ENCODE results near the gene TSPAN5.

TSPAN5 gene

DNA sequence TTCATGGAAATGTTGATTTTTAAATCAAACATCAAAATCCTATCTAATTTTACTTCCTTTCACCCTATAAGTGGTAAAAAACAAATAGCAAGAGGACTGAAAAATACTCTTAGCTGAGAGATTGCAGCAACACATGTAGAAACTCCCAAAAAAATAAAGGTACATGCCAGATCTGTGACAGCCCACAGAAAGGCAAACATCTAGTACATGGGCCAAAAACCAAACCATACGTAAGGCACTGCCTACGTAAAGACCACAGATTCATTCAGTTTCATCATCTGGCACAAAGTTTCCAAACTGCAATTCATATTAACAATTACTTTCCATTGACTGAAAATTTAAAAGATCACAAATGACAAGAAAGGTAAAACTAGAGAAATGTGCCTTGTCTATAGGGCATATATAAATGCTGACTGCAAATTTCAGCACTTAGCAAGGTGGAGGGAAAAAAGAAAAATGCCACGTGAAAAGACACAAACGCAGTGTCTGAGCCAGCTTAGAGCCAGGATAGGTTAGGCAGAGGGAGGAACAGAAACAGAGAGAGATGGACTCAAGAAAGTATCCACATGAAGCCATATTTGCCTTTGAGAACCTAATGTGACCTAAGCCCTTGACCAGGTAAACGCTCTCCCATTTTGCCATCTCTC is 88.1 kb downstream of the TSPAN5 start:
- no peak for DNase-seq
- intact Hi-C loops (cut with DNase I) = no loop called here

DNA sequence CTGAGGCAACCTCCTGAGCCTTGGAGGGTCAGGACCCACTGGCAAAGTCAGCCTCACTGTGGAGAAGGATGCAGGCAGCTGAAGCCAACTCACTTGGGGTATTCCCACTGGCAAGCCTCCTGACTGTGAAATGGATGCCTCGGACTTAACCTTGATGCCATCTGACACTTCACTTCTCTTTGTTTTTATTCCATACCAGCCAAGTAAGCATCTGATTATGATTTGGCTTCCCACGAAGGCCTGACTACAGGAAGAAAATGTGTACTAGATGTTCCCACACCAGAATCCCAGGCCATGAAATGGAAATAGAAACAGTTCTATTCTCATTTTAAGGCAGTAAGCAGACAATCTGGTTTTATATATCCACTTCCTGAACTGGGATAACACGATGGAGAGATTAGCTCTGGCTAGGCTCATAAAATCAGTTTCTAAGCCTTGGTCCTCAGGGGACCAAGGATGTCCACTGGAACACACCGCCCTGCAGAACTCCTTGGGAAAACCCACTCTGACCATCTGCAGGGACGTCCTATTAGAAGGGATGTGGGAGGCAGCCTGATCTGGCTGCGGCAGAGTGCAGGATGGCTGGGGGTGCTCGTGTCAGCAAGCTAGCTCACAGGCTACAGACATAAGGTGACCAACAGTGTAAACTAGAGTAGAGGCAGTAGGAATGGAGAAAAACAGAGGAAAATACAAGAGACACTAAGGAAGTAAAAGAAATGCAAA is 89.3 kb downstream of the TSPAN5 start:
- DNase-seq = no peak
- intact Hi-C loops (cut with DNase I) = loop anchor here (5.0 kb wide), 1 partner anchor 102 kb away; no protein-coding TSS in a partner anchor

DNA sequence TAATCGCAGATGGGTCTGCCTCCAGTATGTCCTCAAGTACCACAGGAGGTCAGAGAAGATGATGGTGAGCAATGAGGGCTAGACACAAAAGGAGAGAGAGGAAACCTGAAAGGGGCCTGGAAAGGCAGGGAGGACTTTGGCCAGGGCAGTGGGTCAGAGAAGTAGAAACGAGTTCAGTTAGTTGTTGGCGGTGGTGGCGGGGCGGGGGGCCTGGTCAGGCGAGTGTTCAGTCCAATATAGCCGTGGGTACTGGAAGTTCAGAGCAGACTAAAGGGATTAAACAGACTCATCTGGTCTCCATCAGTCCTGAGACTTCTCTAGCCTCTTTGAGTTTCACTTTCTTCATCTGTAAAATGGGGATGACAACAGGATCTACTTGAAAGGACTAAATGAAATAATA is 90.8 kb downstream of the TSPAN5 start:
- intact Hi-C loops (cut with DNase I) = loop anchor here (5.0 kb wide), 1 partner anchor 100 kb away; no protein-coding TSS in a partner anchor
- DNase-seq = no peak

DNA sequence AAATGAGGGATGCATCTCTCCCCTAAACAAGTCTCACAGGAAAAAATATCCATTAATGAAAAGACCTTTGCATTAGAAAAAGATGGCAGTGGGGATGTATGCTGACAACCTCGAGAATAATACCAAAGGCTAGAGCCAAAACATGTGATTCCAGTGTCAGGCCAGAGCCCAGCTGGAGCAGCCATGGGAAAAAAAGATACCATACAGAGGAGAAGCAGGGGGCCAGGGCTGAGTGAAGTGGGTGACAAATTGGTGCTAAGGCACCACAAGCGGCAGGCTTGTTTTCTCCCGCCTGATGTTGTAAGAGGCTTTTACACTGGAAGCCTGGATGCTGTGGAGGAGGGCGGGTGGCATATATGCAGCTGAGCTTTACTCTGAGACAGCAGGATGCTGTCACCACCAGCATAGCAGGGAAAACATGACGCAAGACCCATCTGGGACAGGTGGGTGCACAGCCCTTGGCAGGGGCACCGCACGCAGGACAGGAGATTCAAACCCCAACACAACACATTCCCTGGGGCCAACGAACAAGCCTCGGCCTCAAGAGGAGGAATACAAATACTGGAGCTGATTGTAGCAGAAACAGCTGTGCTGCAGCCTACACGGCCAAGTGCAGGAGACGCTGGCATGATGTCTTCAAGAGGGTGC is 91.9 kb downstream of the TSPAN5 start:
- DNase-seq = peak; percentile 45 to 91 (median 76)
- intact Hi-C loops (cut with DNase I) = loop anchor here (5.0 kb wide), 1 partner anchor 99 kb away; no protein-coding TSS in a partner anchor

DNA sequence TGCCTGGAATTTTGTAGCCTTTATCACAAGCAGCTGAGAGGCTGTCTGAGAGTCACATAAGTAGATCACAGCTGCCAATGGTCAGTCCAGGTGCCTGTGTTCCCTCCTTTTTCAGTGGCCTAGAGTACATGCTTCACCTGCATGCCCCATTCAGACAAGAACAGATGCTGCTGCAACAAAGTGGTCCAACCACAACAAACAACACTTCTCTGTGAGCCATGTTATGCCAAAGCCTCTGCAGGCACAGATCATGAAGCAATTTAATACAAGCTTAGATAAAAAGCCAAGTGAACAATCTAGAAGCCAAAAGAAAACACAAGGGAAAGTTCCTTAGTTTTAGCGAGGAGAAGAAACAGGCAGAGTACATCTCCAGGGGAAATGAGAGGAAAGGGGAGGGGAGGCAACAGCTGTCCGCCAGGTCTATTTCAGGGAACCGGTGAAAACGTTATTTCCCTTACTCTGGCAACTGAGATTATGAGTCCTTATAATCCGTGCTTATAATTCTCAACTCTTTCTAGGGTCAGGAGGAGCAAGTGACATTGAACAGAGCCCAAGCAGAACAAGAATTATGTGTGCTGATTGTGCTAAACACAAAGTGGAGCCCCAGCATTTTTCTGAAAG is 92.6 kb downstream of the TSPAN5 start:
- DNase-seq = peak in 6 of 42 donors; percentile 16 to 49 (median 38)
- intact Hi-C loops (cut with DNase I) = loop anchor here (5.0 kb wide), 1 partner anchor 98 kb away; no protein-coding TSS in a partner anchor

DNA sequence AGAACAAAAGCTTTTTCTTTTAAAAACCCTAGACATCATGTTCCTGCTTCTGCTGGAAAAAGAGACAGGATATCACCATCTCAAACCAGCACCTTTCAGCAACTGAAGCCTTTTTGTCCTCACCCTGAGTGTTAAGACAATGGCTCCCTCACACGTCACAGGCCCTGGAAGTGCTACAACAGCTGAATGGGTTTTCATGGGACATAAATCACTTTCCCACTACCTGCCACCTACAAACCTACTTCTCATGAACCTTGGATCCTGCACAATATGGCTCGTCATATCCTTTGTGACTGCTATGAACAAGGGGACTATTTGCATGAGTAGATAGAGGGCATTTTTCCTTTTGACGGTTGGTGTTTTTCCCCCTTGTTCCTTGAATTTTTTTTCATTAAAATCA is 93.6 kb downstream of the TSPAN5 start:
- intact Hi-C loops (cut with DNase I) = loop anchor here (5.0 kb wide), 1 partner anchor 98 kb away; no protein-coding TSS in a partner anchor

DNA sequence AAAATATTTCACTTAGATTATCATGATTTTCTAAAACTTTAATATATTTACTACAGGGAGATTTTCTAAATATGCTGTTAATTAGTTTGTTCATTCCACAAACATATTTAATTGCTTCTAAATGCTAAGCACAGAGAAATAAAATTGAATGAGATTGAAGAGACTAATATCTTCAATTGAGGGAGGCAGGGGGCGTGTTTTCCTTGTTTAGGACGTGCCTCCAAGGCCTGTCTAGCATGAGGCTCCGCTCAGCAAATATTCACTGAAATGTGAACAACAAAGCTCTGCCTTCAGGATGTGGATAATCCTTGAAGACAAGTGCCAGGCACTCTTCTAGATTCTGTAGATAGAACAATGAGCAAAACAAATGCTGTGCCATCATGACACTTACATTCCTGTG is 98.1 kb downstream of the TSPAN5 start:
- intact Hi-C loops (cut with DNase I) = no loop called here

More for the DNA sequence above, 93.6 kb downstream of the TSPAN5 start:
- peak in 11 of 42 donors; percentile 28 to 75 (median 42) for DNase-seq

DNA sequence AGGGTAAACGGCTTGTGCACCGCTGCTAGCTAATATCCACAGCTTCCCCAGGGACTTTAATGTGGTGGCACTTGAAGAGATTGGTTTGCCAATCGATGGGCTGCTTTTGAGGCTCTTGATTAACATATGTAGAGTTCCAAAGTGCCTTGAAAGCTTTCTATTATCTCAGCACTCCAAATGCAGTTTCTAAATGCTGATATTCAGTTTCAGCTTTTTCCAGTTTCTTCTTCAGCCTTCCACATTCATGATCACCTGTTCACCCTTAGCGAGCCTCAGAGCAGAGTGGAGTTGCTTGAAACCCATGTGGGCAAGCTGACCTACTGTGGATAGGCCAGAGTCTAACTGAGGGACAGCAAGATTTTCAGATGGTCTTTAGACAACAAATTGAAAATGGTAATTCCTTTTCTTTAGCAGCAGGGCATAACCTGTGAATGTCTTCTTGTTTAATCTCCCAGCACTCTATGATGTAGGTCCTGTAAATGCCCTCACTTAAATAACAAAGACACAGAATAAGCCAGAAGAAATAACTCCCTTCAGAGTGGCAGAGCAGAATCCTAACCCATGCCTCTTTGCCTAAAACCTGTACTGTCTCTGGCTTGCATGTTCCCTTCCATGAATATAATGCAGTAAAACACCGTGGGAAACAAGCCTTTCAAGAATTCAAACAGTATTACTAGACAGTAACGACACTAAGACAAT is 99.8 kb downstream of the TSPAN5 start:
- intact Hi-C loops (cut with DNase I) = no loop called here
- no peak for DNase-seq

More for the DNA sequence above, 98.1 kb downstream of the TSPAN5 start:
- no peak for DNase-seq

DNA sequence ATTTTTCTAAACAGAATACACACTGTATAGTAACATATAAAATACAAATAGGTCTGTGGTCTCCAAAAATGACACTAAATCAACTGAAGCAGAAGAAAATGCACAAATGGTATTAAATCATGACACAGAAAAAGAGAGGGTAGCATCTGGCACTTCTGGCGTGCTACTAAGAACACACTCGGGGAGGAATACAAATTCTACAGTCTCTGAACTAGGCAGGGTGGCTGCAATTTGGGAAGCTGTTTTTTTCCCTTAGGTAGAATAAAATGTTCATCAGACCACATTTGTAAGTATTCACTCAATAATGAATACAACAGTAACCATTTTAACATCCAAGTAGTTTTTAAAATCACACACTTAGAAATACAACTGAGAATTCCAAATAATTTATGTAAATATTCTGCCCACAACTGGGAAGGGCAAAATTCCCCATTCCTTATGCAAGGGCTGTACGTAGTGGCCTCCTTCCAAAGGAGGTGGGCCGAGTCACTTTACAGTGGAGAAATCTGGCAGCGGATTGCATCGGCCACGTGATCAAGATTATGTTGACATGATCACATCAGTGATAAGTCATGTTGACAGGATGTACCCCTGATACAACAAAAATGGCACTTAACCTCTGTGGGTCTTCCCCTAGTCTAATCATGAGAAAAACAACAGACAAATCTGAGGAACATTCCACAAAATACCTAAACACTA is 101.1 kb downstream of the TSPAN5 start:
- intact Hi-C loops (cut with DNase I) = no loop called here

DNA sequence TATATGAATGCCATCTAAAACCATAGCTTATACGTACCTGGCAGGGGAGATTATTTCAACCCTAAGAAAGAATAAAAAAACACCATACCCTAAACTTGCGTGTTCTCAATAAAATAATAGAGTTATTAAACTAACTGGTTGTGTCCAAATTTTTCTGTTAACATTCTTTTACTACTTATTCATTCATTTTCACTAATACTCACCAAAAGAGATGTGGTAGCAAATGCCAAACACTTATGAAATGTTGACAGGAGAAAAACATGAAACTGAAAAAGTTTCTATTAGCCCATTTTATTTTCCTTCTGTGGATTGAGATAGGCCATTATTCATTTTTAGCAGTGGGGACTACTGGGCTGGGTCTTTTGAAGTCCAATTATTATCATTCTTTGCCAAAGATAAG is 102.0 kb downstream of the TSPAN5 start:
- intact Hi-C loops (cut with DNase I) = no loop called here
- DNase-seq = no peak

More for the DNA sequence above, 101.1 kb downstream of the TSPAN5 start:
- DNase-seq = peak in 1 of 42 donors; percentile 51

DNA sequence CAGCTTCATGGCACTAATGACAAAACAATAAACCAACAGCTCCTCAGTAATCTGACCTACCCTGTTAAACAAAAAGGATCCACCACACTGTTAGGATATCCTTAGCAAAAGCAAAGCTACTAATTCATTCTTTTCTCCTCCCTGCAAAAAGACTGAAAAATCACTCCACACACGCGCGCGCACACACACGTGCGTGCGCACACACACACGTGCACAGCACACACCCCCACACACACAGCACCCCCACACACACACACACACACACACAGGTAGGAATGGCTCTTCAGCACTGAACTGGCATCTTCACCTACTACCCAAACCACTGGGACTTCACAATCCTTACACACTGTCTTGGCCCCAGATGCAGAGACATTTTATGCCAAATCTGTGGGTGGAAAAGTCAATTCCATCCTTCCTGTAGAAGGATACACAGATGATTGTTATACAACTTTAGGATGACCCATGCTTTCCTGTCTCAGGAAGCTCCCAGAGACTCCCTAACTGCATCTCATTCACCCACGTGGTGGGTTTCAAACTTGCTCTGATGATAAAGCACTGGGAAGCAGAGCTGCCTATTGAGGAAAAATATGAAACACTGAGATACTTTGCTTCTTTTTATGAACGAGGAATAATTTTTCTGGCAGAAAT is 102.5 kb downstream of the TSPAN5 start:
- DNase-seq = no peak
- intact Hi-C loops (cut with DNase I) = no loop called here

DNA sequence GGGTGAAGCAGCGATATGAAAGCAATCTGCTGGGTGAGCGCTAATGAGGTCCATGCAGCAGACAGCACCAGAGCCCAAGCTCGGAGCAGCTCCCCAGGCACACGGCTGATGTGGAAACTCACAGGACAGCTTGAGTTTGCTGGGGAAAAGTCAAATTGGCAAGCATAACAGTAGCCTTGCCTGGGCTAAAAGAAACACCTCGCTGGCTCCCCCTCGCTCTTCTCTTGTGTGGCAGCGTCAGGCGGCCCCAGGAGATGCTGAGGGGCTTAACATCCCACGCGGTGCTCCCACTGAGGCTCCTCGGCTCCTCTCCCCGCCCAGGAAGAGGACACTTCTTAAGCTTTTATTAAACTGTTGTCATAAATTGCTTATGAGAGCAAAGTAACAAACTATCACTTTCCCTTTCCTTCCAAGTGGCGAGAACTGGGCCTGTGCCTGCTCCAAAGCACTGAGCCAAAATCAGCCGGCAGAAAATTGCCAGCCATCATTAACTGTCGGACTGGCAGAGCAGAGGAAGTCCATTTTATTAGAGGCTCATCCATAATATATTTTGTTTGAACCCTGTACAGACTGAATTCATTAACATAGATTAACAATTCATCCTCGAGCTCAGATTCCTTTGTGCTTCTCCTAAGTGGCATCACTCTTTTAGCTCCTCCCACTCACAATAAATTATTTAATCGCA is 111.4 kb downstream of the TSPAN5 start:
- DNase-seq = peak in 26 of 42 donors; percentile 14 to 75 (median 40)
- intact Hi-C loops (cut with DNase I) = no loop called here

DNA sequence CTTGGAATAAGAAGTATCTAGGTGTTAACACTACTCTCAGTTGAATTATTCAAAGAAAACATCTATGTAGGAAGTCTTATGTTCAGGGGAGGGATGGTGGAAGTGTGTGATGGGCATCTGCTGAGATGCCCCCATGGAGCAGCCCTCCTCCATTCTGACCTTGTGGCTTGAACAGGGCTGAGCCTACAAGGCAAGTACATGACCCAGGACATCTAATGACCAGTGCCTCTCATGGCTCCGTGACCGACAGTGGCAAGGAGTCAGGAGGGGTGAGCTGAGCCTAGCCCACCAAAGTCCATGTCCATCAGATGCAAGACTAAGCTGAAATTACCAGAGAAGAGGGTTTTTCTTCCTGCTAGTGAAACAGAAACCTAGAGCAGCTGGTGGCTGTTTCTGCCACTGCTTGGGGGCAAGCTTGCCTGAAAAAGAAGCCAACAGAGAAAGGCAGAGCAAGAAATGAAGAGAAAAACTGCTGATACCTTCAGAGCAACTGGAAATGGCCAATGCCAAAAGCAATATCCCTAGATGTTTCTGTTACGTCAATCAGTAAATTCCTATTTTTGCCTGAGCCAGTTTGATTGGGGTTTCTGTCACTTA is 113.5 kb downstream of the TSPAN5 start:
- no peak for DNase-seq
- intact Hi-C loops (cut with DNase I) = no loop called here

DNA sequence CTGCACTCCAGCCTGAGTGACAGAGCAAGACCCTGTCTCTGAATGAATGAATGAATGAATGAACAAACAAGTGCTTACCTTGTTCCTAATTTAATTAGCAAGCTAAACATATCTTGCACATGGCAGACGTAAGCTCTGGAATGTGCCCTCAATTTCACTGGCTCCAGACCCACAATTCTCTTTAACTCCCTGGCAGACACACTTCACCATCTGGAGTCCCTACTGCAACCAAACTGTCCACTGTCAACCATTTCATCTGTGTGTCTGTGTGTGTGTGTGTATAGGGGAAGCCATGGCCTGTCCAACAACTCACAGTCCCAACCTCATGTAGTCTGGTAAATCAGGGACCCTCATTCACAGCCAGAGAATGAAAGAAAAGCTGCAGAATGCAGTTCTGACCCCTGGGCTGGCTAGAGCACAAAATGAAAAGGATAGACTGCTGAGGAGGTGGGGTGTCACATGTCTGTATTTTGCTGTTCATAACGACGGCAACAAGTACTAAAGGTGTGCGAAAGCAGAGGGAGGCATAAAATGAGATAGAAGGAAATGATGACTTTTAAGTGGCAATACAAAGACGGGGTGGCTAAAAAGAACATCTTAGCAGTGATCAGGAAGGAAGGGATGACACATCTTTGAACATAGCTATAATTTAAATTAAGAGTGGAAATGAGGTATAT is 114.1 kb downstream of the TSPAN5 start:
- DNase-seq = no peak
- intact Hi-C loops (cut with DNase I) = no loop called here

DNA sequence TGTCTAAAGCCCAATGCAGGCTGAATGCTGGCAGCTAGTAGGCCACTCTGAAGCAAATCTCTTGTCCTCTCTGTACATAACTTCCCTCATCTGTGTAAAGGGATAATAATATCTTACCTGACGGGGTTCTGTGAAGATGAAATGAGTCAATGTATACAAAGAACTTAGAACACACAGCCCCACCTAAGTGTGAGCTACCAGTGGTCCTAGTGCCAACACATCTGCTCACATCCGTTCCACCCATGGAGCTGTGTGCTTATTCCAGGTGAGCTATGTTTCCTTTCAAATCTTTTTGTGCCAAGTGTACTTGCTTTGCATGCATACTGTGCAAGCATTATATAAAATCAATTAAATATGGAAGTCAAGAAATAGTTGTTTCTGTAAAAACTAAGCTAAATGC is 116.4 kb downstream of the TSPAN5 start:
- DNase-seq = no peak
- intact Hi-C loops (cut with DNase I) = no loop called here

DNA sequence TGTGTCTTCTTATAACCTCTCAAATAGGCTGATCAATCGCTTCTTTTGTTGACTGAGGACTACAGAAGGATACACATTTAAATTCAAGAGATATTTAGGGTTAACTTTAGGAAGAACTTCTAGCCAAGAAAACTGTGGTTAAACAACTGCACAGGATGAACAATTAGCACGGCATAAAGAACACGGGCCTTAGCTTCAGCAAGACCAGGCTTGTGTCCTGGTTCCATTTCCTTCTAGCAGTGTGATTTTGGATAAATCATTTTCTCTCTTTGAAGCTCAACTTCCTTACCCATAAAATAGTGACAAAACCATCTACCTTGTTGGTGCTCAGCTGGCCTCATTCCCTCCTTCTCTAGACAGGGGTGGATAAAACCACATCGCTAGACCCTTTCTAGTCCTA is 117.6 kb downstream of the TSPAN5 start:
- DNase-seq = no peak
- intact Hi-C loops (cut with DNase I) = no loop called here
